MM.1S (cell line): ENCODE results near the gene STN1.

Source experiments
- CTCF ChIP-seq: fragments of 300-600 bp; sonication (generic); IDR thresholded peaks from 2 replicates; pipeline ENCODE4 v1.5.1; 2016; ENCODE audit warnings: antibody characterized with exemption, low read length, mixed read lengths
- EZH2 ChIP-seq: fragments of 300-600 bp; sonication (generic); optimal IDR thresholded peaks from 2 replicates; pipeline ENCODE3; 2017; ENCODE audit warnings: low read depth, mild to moderate bottlenecking, antibody characterized with exemption, low read length, mixed read lengths
- EZH2phosphoT487 ChIP-seq: fragments of 300-600 bp; sonication (generic); IDR thresholded peaks from 2 replicates; pipeline ENCODE4 v1.6.1; 2018; ENCODE audit warnings: antibody characterized with exemption, low read length

- TF ChIP-seq CTCF (no peak), EZH2 (no peak), EZH2phosphoT487 (no peak)
These were observed 47.0 kb downstream of the STN1 start for GRCh38 chr10:103871006-103871405.
